Neural progenitor cell (in vitro differentiated cells): ENCODE results near the gene NOP58.

Source experiments
- CTCF ChIP-seq: fragments of 200-600 bp; sonication (generic); IDR thresholded peaks from 2 replicates; pipeline ENCODE4 v1.5.1; 2017; ENCODE audit warnings: antibody characterized with exemption, mild to moderate bottlenecking
- EZH2 ChIP-seq: fragments of 200-600 bp; sonication (generic); IDR thresholded peaks from 2 replicates; pipeline ENCODE4 v1.6.1; 2017; ENCODE audit warnings: antibody characterized with exemption, mild to moderate bottlenecking, moderate library complexity
- EZH2phosphoT487 ChIP-seq: fragments of 200-600 bp; sonication (generic); IDR thresholded peaks from 2 replicates; pipeline ENCODE4 v1.6.1; 2017; ENCODE audit warnings: antibody characterized with exemption

GRCh38 chr2:202290316-202290715, 24.8 kb downstream of the NOP58 start:
- no peak for TF ChIP-seq EZH2
- no peak for TF ChIP-seq CTCF
- TF ChIP-seq EZH2phosphoT487 = no peak
